Mucosa of stomach (tissue), 1 donor: Measurements from ENCODE around the gene SYT5.

Experiments used
- H3K27me3 ChIP-seq: one replicate; pipeline ENCODE4 v1.7.0; 2013; ENCODE audit warnings: mild to moderate bottlenecking, low read length; ENCODE audit not compliant: control insufficient read depth, insufficient read depth
- H3K36me3 ChIP-seq: one replicate; pipeline ENCODE4 v1.7.0; 2013; ENCODE audit warnings: low read length; ENCODE audit not compliant: control insufficient read depth, insufficient read depth
- H3K4me1 ChIP-seq: one replicate; pipeline ENCODE4 v1.7.0; 2013; ENCODE audit warnings: mild to moderate bottlenecking, low read length; ENCODE audit not compliant: control insufficient read depth, insufficient read depth
- H3K4me3 ChIP-seq: one replicate; pipeline ENCODE4 v1.7.0; 2013; ENCODE audit warnings: low read length
- H3K9ac ChIP-seq: one replicate; pipeline ENCODE4 v1.7.0; 2013; ENCODE audit warnings: mild to moderate bottlenecking, low read length, moderate library complexity
- H3K9me3 ChIP-seq: one replicate; pipeline ENCODE4 v1.7.0; 2013; ENCODE audit warnings: mild to moderate bottlenecking, low read length, moderate library complexity; ENCODE audit not compliant: control insufficient read depth
- donor health status: Pancreatic carcinoma.

Gene SYT5

DNA sequence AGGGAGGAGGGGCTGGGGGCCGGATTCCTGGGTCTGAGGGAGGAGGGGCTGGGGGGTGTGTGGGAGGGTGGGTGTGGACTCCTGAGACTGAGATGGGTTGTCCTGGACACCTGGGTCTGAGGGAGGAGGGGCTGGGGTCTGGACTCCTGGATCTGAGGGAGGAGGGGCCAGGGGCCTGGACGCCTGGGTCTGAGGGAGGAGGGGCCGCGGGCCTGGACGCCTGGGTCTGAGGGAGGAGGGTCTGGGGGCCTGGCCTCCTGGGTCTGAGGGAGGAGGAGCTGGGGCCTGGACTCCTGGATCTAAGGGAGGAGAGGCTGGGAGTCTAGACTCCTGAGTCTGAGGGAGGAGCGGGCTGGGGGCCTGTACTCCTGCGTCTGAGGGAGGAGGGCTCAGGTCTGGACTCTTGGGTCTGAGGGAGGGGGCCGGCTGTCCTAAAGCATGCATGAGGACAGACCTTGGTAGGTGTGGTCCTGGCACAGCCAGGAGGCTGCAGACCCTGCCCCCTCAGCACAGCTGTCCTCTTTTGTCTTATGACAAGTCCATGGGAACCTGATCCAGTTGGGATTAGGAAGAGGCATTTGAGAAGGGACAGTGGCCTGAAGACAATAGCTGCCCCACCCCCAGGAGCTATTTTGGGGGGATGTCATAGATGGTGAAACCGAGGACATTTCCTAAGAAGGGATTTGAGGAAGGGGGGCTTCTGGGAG is 32.4 kb downstream of the SYT5 start:
- peaks cover 56% of the 10 kb centered on the region for H3K27me3 ChIP-seq
- H3K9me3 ChIP-seq = no peaks in the 10 kb centered on the region
- no peaks in the 10 kb centered on the region for H3K4me1 ChIP-seq
- no peaks in the 10 kb centered on the region for H3K36me3 ChIP-seq
- H3K4me3 ChIP-seq = no peak overlapping the region
- H3K9ac ChIP-seq = no peak overlapping the region

DNA sequence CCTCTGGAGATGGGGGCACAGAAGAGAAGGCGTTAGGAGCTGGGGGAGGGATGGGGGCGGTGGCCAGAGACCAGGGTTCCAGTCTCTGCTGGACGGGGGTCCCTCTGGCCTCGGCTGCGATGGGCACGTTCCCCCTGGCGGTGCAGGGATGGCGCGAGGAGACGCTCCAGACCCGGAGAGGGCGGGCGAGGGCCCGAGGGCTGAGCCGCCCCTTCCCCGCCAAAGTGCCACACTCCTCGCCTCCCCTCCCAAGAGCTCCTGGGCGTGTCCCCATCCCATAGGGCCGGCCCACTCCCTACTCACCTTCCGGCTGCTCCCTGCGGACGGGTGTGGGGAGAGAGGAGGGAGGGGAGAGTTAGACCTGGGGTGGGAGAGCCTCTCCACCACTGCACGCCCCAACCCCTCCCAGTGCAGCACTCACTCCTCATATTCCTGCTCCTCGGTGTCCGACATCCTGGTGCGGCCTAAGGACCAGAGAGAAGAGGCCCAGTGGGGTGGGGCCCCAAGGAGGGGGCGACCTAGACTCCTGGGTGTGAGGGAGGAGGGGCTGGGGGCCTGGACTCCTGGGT is 33.3 kb downstream of the SYT5 start:
- Histone ChIP-seq H3K4me3 (no peak overlapping the region), H3K27me3 (peaks cover 58% of the 10 kb centered on the region), H3K36me3 (no peaks in the 10 kb centered on the region)

DNA sequence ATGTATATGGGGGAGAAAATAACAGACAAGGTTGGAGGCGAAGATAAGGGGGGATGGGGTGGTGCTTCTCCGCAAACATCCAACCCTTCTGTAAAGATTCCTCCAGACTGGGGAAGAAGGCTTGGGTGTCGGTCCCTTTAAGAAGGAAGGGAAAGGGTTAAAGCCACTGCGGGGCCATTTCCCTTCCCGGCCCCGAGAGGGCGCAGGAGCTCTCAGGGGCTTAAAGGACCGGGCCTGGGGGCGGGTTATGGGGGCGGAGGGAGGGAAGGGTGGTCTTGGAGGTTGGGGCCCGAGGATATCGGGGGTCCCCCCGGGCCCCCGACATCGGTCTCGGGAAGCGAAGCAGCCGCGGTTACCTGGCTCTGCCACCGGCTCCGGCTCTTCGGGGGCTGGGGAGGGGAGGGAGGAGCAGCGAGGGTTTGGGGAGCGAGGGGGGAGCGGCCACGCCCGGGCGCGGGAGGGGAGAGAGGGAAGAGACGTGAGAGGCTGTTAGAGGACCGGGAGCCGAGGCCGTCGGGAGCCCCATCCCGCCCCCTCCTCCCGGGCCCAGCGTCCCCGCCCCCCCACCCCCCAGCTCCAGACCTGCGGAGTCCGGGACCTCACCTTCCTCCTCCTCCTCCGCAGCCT is 33.9 kb downstream of the SYT5 start:
- H3K27me3 ChIP-seq = peaks cover 64% of the 10 kb centered on the region
- H3K4me1 ChIP-seq = no peaks in the 10 kb centered on the region
- H3K36me3 ChIP-seq = no peaks in the 10 kb centered on the region
- H3K4me3 ChIP-seq = no peak overlapping the region
- H3K9ac ChIP-seq = no peak overlapping the region
- H3K9me3 ChIP-seq = no peaks in the 10 kb centered on the region

More for the DNA sequence above, 33.3 kb downstream of the SYT5 start:
- Histone ChIP-seq H3K9me3 (no peaks in the 10 kb centered on the region), H3K9ac (no peak overlapping the region), H3K4me1 (no peaks in the 10 kb centered on the region)

DNA sequence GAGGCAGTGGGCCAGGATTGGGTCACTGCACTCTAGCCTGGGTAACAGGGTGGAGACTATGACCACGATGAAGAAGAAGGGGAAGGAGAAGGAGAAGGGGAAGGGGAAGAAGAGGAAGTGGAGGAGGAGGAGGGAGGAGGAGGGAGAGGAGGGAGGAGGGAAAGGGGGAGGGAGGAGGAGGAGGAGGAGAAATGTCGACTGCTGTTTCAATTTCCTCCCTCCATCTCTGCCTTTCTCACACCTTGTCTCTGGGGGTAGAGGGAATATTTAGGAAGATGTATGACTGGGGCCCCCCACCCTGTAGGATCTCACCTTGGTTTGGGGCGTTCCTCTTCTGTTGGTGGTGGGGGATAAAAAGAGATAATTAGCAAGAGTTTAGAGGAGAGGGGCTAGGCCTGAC is 34.9 kb downstream of the SYT5 start:
- peaks cover 66% of the 10 kb centered on the region for H3K27me3 ChIP-seq
- H3K4me3 ChIP-seq = no peak overlapping the region
- no peak overlapping the region for H3K9ac ChIP-seq
- H3K9me3 ChIP-seq = no peaks in the 10 kb centered on the region
- H3K36me3 ChIP-seq = no peaks in the 10 kb centered on the region
- H3K4me1 ChIP-seq = no peaks in the 10 kb centered on the region

DNA sequence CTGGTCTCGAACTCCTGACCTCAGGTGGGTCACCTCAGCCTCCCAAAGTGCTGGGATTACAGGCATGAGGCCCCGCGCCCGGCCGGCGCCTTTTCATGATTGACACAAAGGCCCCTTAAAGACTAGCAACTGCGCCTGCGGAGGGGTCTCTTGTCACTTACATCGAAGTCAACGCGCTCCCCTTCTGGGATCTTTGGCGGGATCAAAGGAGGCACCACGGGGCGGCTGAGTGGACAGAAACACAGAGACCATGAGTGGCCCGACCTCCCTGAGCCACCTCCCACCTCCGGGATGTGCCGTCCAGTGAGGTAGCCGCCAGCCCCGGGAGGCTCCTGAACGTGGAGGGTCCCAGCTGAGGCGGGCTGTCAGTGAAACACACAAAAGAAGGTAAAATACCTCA is 38.4 kb downstream of the SYT5 start:
- peaks cover 37% of the 10 kb centered on the region for H3K27me3 ChIP-seq
- H3K9ac ChIP-seq = no peak overlapping the region

DNA sequence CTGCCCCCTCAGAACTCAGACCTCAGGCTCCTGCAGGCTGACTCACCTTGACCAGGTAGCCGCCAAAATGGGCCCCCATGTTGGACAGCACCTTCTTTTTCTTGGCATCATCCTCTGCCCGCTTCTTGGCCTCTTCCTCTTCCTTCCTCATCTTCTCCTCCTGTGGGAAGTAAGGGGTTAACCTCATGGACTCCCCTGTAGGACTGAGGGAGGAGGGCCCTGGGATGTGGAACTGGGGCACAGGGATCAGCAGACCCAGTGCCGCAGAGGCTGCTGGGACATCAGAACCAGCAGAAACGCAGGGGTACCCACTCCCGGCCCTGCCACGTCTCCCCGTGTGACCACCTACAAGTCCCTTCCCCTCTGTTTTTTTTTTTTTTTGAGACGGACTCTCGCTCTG is 42.2 kb downstream of the SYT5 start:
- Histone ChIP-seq H3K9me3 (no peaks in the 10 kb centered on the region), H3K4me3 (no peak overlapping the region), H3K9ac (no peak overlapping the region), H3K4me1 (no peaks in the 10 kb centered on the region), H3K36me3 (no peaks in the 10 kb centered on the region), H3K27me3 (peaks cover 23% of the 10 kb centered on the region)

More for the DNA sequence above, 38.4 kb downstream of the SYT5 start:
- H3K4me3 ChIP-seq = no peak overlapping the region
- H3K36me3 ChIP-seq = no peaks in the 10 kb centered on the region
- H3K9me3 ChIP-seq = no peaks in the 10 kb centered on the region
- H3K4me1 ChIP-seq = no peaks in the 10 kb centered on the region

DNA sequence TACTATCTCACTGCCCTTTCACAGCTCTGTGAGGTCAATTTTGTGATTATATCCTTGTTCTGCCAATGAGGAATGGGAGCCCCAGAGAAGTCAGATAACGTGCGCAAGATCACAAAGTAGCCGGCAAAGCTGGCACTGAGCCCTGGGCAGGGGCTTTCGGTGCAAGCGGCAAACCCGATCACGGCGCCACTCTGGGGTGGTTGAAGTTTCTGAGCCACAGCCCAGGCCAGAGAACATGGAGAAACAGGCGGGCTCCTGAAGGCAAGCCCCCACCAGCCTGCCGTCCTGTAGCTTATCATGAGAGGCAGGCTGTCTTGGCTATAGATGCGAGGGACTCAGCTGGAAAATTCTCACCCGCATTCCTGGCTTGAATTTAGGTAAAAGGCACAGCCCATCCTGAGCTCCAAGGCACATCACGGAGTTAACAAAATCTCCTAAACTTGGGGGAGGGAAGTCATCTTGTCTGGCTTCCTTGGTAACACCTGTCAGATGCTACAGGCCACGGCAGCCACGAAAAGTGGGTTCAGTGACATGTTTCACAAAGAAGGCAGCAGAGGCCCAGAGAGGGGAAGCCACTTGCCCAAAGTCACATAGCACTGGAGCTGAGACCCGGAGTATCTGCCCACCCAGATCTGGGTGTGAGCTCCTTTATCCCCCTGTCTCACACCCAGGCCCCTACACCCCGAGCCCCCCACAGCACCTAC is 43.5 kb downstream of the SYT5 start:
- Histone ChIP-seq H3K9me3 (no peaks in the 10 kb centered on the region), H3K27me3 (peaks cover 24% of the 10 kb centered on the region), H3K9ac (no peak overlapping the region), H3K36me3 (no peaks in the 10 kb centered on the region), H3K4me1 (no peaks in the 10 kb centered on the region), H3K4me3 (no peak overlapping the region)

DNA sequence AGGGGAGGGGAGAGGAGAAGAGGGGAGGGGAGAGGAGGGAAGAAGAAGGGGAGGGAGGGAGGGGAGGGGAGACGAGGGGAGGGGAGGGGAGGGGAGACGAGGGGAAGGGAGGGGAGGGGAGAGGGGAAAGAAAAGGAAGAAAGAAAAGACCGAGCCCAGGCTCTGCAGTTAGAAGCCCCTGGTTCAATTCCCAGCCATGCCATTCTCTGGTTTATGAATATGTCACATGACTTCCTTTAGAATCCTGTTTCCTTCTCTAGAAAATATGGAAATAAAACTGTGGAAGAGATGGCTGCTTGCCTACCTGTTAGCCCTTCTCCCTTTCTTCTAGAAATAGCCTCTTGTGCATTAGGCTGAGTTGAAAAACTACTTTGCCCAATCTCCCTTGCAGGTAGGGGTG is 45.4 kb downstream of the SYT5 start:
- no peak overlapping the region for H3K4me3 ChIP-seq
- H3K9ac ChIP-seq = no peak overlapping the region
- no peaks in the 10 kb centered on the region for H3K36me3 ChIP-seq
- no peaks in the 10 kb centered on the region for H3K4me1 ChIP-seq
- no peaks in the 10 kb centered on the region for H3K9me3 ChIP-seq
- H3K27me3 ChIP-seq = peaks cover 16% of the 10 kb centered on the region

DNA sequence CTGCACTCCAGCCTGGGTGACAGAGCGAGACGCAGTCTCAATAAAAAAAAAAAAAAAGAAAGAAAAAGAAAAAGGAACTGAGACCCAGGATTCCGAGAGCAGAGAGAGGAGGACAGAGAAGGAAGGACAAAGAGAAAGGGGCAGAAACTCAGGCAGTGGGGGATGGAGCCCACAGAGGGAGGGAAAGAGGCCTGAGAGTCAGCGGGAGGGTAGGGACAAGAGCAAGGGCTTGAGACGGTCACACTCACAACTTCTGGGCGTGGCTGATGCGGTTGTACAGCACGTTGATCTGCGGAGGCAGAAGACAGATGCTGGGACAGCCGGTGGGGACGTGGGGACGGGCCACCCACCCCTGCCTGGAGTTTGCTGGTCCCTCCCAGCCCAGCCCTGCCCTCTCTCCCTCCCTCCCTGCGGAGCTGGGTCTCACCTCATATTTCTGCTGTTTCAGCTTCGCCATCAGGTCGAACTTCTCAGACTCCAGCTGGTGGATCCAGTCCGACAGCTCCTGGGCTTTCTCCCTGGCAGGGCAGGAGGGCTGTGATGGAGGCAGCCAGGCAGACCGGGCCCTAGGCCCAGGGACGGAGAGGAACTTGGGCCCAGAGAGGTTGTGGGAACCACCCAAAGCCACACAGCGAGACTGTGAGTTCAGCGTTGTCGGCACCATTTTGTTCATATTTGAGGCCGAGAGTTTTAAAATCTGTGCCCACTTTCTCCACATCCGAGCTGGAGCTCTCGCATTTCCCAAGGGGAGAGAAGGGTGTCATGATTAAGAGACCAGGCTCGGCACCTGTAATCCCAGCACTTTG is 46.2 kb downstream of the SYT5 start:
- H3K36me3 ChIP-seq = no peaks in the 10 kb centered on the region
- no peak overlapping the region for H3K4me3 ChIP-seq
- peaks cover 16% of the 10 kb centered on the region for H3K27me3 ChIP-seq
- H3K4me1 ChIP-seq = no peaks in the 10 kb centered on the region
- no peak overlapping the region for H3K9ac ChIP-seq
- no peaks in the 10 kb centered on the region for H3K9me3 ChIP-seq

DNA sequence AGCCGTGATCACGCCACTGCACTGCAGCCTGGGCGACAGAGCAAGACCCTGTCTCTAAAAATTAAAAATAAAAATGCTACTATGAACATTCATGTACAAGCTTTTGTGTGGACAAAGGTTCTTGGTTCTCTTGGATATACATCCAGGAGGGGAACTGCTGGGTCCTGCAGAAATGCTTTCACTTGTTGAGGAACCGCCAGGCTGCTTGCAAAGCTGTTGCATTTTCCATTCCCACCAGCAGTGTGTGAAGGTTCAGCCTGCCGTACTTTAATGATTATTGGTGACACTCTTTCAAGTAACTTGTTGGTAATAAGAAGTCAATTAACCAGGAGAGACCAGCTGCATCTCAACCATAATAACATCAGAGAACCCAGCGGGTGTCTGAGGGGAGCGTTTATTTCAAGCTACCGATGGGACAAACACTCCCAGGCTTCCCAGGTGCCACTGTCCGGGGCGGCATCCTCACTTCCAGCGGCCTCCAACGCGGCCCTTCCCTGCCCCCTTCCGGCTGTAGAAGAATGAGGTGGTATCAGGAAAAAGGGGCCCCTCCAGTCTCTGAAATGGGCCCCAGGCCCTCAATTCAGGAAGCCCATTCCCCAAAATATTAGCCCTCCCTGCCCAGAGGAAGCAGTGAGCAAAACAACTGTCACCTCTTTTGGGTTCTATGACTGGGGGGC is 47.5 kb downstream of the SYT5 start:
- no peaks in the 10 kb centered on the region for H3K9me3 ChIP-seq
- no peaks in the 10 kb centered on the region for H3K4me1 ChIP-seq
- no peaks in the 10 kb centered on the region for H3K36me3 ChIP-seq
- no peak overlapping the region for H3K9ac ChIP-seq
- H3K27me3 ChIP-seq = peaks cover 16% of the 10 kb centered on the region
- H3K4me3 ChIP-seq = no peak overlapping the region

DNA sequence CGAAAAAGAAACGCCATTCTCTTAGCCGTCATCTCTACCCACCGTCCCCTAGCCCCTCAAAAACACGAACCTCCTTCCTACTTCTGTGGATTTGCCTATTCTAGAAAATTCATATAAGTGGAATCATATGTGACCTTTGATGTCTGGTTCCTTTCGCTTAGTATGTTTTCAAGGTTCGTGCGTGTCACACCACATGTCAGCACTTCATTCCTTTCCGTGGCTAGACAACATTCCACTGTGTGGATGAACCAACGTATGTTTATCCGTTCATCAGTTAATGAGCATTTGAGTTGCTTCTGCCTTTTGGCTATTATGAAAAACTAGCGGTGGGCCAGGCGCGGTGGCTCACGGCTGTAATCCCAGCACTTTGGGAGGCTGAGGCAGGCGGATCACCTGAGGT is 48.7 kb downstream of the SYT5 start:
- peaks cover 16% of the 10 kb centered on the region for H3K27me3 ChIP-seq
- no peaks in the 10 kb centered on the region for H3K9me3 ChIP-seq
- no peak overlapping the region for H3K9ac ChIP-seq
- H3K36me3 ChIP-seq = no peaks in the 10 kb centered on the region
- H3K4me3 ChIP-seq = no peak overlapping the region
- no peaks in the 10 kb centered on the region for H3K4me1 ChIP-seq
